CD4-positive, alpha-beta T cell treated with Interferon gamma for 1 hour (primary cell): ENCODE measurements around the gene MCMBP.
"Not testable (repeated sequence)": the region's sequence is repeated elsewhere in the genome, so short reads cannot be mapped to it uniquely, and the experiment has no call there.

ENCODE experiments used
- DNase-seq: peaks from one replicate; pipeline ENCODE4 v3.0.0-alpha.2; 2020

Gene MCMBP

DNA sequence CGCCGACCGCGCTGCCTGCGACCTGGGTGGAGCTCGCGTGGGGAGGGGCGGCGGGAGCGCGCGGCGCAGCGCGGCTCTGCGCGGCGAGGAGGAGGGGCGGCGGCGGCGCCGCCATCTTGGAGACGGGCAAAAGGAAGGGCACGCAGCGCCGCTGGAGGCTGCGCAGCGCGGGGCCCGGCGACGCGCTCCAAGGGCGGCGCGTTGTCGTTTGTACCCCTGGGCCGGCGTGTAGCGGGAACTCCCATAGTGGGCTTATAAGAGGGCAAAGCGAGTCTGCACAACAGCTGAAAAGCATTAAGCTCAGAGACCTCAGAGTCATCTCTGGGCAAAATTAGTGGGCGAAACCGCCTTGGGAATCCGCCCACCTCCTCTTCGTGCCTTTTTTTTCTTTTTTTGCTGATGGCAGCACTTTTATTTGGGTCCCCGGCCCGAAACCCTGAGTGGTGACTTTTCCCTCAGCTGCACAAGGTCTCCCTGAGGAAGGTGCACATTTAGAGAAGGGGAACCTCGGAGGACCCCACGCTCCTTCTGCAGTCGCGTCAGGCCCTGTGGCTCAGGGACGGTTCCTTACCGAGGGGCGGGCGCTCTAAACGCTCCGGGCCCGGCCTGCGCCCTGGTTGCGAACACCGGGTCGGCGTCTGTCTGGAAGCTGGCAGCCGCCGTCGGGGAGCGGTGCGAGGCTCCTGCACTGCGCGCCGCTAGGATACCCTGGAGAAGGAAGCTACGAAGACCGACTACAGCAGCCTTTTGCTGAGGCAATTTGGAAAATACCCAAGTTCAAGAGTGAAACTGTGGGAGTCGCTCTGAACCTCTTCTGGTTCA lies 428 bp upstream of the MCMBP start:
- DNase-seq: peak; percentile 88

GRCh38 chr10:119871881-119872609 lies 598 bp downstream of the MCMBP start:
- DNase-seq: peak; percentile 38

DNA sequence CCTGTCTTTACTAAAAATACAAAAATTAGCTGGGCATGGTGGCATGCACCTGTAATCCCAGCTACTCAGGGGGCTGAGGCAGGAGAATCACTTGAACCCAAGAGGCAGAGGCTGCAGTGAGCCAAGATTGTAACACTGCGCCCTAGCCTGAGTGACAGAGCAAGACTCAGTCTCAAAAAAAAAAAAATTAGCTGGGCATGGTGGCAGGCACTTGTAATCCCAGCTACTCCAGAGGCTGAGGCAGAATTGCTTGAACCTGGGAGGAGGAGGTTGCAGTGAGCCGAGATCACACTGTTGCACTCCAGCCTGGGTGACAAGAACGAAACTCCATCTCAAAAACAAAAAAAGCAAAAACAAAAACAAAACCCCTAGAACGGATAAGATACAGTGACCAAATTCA lies 3.2 kb downstream of the MCMBP start:
- not testable (repeated sequence) for DNase-seq

- DNase-seq: no peak
Observed at GRCh38 chr10:119867317-119867716, 5.3 kb downstream of the MCMBP start.

DNA sequence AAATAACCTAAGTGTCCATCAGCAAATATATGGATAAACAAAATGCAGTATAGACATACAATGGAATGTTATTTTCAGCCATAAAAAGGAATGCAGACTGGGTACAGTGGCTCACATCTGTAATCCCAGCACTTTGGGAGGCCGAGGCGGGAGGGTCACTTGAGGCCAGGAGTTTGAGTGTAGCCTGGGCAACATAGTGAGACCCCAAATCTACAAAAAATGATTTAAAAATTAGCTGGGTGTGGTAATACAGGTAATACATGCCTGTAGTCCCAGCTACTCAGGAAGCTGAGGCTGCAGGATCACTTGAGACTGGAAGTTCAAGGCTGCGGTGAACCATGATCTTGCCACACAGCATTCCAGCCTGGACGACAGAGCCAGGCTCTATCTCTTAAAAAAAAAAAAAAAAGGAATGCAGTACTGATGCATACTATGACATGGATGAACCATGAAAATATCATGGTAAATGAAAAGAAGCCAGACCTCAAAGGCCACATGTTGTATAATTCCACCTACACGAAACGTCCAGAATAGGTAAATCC lies 6.9 kb downstream of the MCMBP start:
- no peak for DNase-seq

DNA sequence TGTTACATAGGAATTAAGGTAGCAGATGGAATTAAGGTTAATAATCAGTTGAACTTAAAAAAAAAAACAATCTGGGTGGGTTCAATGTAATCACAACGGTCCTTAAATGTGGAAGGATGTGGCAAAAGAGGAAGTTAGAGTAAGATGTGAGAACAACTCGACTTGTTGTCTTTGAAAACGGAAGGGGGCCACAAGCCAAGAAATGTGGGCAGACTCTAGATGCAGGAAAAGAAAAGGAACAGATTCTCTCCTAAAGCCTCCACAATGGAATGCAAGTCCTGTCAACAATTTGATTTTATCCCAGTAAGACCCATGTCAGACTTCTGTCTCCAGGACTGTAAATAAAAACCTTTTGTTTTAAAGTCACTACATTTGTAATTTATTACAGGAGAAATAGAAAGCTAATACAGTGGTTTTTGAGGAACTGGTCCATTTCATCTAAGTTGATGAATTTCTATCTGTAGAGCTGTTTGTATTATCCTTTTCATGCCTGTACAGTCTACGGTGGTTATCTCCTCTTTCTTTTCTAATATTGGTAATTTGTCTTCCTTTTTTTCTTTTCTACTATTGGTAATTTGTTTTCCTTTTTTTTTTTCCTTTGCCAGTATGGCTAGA lies 8.6 kb downstream of the MCMBP start:
- DNase-seq: no peak

DNA sequence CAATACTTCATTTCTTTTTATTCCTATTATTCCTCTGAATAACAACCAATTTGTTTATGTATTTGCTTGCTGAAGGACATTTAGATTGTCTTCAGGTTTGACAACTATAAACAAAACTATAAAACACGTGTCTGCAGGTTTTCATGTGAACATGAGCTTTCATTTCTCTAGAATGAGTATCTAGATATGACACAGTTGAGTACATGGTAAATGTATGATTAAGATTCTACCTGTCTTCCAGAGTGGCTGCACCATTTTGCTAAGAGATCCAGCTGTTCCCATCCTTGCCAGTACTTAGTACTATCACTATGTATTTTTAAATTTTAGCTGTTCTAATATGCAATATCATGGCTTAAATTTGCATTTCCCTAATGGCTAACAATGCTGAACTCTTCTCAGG lies 10.1 kb downstream of the MCMBP start:
- DNase-seq: no peak

- no peak for DNase-seq
Observed at GRCh38 chr10:119860866-119861607, 11.6 kb downstream of the MCMBP start.

- no peak for DNase-seq
Observed at GRCh38 chr10:119859420-119860258, 13.0 kb downstream of the MCMBP start.

DNA sequence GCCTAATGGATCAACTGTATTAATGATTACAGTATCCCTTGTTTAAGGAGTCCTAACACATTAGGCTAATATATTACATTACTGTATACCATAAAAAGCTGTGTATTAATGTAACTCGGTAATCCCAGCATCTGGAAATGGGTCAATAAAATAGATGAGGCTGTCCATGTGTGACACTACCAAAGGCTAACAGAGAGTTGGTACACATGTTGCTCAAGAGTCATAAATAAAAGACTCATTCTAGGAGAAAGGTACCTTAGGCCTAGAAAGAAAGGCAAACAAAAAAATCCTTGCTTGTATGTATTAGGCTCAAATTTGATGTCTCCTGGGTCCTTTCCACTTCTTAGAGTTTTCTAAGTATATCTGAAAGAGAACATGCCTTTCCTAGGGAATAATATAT lies 14.6 kb downstream of the MCMBP start:
- DNase-seq: no peak

DNA sequence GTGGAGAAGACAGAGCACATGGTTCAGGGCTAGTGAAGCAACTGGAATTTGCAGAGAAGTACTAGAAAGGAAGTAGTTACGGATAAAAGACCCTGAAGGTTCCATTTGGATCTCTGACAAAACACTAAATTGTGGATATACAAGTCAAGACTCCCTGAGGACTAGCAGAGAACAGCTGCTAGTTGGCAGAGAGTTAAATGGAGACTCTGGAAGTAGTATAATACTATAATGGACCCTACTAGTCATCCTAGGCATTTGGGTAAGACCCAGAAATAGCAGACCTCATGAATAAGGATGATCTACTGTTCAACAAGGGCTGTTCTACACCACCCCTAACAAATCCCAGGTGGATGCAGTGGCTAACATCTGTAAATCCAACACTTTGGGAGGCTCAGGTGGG lies 19.1 kb downstream of the MCMBP start:
- no peak for DNase-seq

GRCh38 chr10:119852822-119853221 lies 19.8 kb downstream of the MCMBP start:
- no peak for DNase-seq

DNA sequence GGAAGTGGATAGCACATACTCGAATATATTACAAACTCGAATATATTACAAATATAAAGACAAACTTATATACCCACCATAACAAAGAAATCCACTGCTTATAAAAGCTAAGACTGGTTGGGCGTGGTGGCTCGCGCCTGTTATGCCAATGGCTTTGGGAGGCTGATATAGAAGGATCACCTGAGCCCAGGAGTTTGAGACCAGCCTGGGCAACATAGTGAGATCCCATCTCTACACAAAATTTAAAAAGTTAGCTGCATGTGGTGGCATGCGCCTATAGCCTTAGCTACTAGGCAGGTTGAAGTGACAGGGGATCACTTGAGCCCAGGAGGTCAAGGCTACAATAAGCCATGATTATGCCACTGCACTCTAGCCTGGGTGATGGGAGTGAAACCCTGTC lies 20.4 kb downstream of the MCMBP start:
- DNase-seq: no peak

GRCh38 chr10:119849944-119850343 lies 22.7 kb downstream of the MCMBP start:
- DNase-seq: no peak

- no peak for DNase-seq
Observed at GRCh38 chr10:119849031-119849789, 23.4 kb downstream of the MCMBP start.

DNA sequence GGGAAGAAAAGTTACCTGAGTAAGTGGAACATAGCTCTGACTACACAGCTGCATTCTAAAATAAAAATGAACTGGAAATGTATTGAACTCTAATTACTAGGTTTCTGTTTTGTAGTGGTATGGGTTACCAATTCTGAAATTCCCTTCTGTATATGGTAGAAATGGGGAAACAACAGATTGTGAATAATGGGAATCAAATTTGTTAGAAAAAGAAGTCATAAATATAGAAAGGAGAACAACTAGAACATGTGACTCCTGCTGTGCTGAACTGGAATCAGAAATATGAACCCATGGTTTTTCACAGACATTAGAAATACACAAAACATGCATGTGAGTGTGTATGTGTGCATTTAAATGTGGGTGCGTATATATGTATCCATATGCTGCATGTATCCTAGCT lies 27.0 kb downstream of the MCMBP start:
- no peak for DNase-seq

GRCh38 chr10:119834188-119834587 lies 38.5 kb downstream of the MCMBP start:
- DNase-seq: no peak

DNA sequence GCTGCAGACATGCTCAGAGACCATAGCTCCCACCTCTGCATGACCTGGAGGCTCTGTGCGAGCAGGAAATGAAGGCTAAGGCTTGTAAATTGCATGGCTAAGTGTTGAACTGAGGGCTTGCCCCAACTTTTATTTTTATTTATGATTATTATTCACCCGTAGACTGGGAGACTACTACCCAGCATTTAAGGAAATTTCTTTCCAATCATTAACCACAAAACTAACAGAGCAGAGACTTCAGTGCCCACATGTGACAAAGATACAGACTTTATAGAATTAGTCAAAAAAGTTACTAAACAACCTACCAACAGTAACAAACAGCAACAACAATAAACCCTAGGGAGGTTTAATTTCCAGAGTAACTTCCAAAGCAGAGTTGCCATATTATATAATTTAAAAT lies 39.7 kb downstream of the MCMBP start:
- no peak for DNase-seq

DNA sequence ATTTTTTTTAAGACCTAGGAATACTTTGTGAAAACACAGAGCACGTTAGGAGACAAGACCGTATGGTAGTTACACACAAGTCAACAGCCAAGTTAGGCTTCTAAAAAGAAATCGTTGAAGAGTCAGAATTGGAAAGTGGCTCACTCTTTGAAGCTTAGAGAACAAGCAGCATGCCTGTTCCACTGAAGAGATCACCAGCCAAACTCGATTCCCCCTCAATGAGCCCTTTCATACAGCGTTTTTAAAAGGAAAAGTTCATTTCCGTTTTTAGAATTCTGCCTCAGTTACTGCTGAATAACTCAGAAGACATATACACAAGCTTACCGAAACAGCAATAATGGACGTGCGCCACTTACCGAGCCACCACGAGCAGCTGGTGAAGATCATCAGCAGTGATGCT lies 41.0 kb downstream of the MCMBP start:
- DNase-seq: no peak

DNA sequence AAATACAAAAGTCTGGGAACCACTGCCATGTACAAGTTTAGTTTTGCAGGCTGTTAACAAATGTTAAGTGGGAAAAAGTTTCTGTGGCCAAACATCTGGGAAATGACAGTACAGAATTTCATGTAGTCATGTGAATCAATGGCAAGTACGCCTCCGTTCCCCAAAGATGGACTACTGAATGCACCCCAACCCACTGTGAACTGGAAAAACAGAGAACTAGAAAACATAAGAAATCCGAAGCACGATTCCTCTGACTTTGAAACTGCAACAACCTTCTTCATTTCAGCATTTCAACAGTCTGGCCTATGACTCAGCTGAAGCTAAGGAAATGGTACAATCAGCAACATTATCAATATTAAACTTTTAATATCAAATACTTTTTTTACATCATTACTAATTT lies 41.8 kb downstream of the MCMBP start:
- no peak for DNase-seq

DNA sequence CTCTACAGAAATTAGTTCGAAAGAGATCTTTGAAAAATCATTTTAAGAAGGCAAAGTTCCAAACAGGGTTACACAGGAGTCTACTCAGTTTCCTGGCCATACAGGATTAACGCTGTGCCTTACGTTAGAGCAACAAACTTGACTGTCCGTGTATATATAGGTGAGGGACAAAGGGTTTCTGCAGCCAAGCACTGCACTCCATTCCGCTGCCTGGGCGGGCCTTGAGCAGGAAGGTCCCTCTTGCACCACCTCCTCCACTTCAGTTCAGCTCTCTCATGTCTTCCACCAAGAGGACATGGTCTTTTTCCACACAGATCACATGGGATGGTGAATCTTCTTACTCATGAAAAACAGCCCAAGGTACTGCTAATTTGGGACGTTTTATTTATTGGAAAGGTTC lies 43.2 kb downstream of the MCMBP start:
- DNase-seq: no peak
